ENCODE measurements around the gene KCTD6.

The KCTD6 gene

DNA sequence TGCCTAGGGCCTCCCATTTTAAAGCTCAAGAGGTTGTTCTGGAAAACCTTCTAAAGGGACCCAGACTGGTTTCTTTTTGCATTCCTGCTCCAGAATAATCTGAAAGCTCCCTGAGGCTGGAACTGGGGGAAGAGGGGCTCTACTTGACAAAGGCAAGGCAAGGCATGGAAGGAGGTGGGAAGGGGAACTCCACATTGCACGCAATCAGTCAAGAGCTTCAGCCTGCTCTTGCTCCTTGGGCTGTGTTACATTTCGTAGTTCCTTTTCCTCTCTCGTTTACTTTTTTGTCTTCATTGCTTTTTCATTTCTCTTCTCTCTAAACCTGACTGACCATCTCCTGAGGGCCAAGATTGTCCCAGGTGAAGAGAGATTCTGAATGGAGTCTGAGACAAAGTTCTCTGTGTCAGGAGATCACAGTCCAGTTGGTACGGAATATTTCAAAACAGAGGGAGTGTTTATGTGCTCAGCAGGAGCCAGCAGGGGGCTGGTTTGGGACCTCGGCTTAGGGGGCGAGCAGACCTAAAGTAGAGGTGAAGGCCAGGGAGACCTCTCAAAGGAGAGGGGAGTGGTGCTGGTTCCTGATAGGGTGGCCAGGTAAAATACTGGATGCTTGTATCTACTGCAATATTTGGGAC is 6.0 kb upstream of the KCTD6 start:
- no peak for DNase-seq (ENCODE audit: low spot score)

DNA sequence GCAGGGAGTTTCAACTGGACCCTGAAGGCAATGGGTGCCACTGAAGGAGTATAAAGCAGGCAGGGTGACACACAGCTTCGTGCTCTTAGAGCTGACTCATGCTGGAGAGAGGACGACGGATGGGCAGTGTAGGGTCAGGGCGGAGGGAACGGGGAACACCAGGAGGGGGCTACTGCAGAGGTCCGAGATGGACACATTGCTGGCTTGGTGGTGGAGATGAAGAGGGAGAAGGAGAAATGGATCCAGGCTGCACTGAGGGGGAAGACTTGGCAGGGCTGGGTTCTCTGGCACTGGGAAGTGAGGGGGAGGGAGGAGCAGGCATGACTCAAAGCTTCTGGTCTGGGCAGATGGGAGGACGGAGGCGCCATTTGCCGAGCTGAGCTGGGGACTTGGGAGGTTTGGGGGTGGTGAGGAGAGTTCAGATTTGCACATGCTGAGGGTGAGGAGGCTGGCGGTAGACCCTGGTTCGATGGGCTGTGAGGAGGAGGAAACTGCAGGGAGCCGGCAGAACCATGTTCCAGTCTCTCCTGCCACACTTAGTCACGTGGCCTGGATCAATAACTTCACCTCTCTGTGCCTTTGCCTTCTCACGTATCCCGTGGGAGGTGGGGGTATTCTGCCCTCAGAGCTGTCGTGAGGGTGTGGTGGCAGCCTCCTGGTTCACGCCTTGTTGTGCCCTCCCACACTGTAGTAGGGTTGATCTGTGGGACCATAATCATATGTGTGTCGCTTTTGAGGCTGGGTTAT is 4.6 kb upstream of the KCTD6 start:
- no peak for DNase-seq (ENCODE audit: low spot score)

DNA sequence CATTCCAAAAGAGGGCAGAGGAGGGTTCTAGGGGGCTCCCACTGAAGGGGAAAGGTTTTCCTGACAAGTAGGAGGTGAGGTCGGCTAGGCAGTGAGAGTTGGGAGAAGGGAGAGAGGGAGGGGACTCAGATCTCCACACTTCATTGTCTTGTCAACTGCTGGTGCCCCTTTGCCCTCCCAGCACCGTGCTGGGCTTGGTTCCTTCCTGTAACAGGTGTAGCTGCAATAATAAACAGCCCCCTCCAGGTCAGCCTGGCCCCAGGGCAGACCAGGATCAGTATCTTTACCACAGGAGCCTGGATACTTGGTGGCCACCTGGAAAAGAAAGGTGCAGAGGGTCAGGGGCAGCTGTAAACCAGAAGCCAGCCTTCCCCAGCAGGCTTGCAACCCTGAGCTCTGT is 2.9 kb upstream of the KCTD6 start:
- no peak for DNase-seq (ENCODE audit: low spot score)

DNA sequence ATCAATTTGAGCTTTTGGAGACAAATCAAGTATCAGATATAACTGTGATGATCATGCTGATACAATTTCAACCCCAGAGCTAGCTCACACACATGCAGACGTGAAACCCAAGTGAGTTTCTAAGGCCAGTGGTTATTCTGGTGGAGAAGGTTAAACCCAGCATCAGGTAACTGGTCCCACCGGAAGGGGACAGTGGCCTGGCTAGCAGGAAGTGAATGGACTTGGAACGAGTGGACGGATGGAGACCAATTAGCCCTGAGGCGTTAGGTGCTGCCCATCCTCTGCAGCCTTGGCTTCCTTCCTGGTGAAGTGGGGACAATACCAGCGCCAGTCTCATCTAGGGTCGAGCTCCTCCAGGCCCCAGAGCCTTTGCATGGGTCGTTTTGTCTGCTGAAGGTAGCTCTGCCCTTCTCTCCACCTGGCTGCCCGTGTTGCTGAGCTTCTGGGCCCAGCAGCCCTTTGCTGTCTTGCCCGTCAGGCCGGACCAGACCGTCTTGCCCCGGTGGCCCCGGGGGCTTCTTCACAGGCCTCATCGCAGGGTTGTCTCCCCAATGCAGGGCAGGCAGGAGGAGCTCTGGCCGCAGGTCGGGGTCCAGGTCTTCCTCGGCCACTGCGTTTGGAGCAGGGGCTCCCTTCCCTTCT is 915 bp upstream of the KCTD6 start:
- no peak for DNase-seq (ENCODE audit: low spot score)

DNA sequence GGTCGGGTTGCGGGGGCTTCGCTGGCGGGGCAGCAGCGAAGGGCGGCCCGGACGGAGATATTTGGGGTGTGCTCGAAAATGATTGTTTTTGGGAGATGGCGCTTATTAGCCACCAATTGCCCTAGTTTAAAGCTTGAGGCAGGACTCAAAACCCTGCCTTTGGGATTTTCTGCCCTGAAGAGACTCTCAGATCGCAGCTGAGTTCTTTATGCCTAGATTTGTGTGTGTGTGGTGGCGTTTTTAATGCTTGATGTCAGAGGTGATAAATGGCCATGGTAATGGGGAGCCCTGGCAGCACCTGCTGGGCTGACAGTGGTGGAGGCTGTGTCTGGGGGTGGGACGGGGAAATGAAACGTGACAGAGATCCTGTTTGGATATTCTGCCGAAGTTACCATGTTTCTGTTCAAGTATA is 604 bp downstream of the KCTD6 start:
- peak; percentile 25 for DNase-seq (ENCODE audit: low spot score)

DNA sequence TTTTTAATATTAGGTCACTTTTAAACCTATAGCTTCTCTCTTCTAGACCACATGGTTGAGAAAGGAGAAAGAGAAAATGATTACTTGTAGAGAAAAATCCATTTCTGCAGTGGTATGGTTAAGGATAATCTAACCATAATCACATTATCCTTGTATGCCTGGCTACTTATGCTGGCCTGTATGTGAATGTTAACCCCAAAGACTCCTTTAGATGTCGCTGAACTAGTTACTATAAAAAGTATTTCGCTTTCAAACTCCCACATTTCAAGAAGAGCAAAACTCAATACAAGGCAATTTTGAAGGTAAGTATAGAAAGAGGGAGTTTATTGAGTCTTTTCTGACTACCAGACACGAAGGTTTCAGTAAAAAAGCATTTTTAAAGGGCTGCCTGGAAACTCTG is 2.2 kb downstream of the KCTD6 start:
- no peak for DNase-seq (ENCODE audit: low spot score)

DNA sequence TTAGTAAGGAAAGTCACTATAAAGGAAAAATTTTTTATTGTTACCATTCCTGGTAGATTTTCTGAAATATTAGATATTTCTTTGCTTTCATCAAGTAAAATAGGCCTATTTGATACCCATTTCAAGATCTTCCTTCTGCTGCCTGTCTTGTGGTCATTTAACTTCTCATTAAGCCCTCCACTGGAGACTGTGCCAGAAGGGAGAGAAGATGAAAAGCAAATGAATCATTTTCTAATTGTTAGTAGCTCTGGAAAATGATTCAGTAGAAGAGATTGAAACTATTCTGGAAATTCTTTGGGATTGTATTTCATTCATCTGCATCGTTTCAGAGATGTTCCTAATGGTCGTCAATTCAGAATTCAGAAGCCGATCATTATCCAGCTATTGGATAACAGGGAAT is 3.2 kb downstream of the KCTD6 start:
- DNase-seq (ENCODE audit: low spot score): no peak

DNA sequence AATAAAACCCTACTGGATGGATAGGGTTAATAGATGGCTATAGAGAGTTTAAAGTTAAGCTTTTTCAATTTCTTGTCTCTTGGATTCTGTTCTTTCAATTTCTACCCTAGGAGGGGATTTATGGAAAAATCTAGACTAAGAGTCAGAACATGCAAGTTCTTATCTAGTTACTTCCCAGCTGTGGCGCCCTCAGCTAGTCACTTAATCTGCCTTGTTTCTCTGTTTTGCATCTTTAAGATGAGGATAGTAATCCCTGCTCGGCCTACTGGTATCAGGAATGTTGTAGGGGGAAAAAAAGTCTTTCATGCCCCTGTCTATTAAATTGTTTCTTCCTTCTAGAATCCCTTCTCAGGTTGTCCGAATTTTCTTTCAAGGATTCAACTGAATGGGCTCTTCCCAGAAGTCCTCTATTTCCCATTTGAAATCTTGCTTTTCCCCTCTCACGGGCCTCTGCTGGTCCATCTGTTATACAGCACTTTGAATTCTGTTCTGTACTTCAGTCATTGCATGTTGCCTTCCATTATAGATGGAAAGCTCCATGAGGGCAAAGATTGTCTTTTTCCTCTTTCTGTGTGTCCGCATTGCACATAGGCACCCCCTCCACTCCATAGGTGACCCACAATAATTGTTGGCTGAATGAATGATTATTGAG is 4.4 kb downstream of the KCTD6 start:
- DNase-seq (ENCODE audit: low spot score): no peak

DNA sequence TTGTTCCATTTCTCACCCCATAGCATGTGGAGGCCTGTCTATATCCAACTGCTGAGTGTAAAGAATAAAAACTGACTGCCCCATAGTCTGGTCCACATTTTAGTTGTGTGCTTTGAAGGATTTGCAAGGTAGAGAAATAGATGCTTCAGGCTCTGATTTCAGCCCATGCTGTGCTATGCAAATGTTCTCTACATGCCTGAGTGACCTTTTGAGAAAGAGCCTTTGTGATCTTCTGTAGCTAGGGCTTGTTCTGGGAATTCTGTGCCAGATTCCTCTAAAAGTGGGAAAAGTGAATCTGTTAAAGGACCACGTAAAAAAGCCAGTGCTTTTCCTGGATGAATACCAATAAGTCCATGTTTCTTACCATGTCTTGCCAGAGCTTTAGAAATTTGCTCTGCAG is 5.2 kb downstream of the KCTD6 start:
- no peak for DNase-seq (ENCODE audit: low spot score)

DNA sequence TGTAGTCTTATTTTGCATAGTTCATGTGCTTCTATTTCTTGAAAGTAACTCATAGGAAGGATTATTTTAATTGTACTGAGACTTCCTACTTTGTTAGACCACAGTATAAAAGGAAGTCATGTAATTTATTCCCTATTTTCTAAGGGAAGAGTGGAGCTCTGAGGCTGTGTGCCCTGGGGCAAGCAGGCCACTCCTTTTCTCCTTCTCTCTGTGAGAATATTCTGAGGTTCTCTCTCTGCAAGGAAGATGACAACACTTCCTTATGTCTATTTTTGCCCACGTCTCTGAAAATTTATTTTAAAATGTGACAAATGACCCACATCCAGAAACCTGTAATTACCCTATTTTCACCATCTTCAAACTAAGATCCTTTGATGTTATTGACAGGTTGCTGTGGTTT is 11.0 kb downstream of the KCTD6 start:
- DNase-seq (ENCODE audit: low spot score): no peak

DNA sequence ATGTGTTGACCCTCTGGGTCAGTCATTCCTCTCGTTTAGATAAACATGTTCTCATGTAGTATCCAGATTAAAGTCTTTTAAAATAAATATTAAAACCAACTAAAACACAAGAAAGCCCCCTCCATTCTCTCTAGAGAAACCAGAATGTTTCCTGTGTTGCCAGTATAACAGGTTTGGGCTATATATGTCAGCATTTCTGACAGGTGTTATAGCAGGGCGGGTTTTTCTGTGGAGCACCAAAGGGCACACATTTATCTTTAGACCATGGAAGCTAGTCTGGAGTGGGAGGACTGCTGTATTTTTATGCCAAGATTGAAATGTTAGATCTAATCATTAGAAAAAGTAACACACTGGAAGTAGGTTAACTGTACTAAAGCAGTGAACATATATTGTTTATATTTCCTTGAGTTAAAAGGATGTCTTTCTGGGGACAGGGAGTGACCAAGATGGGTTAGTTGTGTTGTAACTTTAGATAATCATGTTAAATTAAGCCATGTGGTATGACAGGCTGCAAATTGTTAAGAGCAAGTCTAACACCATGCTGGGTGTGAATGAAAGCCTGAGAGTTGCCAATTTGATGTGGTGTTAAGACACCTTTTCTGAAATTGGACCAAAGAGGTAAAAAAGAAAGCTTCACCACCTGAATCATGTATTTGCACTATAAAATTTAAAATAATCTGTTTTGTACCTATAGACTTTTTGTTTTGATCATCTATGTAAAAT is 15.6 kb downstream of the KCTD6 start:
- no peak for DNase-seq (ENCODE audit: low spot score)

DNA sequence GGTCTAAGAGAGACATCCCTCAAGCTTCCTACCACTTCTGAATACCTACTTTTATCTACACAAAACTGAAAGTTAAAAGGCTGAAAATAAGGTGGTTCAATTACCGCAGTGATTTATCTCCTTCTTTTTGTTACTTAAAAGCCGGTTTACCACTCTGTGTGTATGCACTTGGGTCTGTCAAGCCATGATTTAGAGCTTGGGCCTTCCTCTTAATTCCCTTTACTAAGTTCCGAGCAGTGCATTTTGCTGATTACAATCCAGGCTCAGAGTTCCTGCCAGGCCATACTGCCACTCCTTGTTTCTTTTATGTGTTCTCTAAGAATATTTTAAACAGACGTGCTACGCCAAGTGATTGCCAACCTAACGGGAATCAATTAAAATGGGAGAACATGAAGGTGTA is 16.5 kb downstream of the KCTD6 start:
- DNase-seq (ENCODE audit: low spot score): no peak

DNA sequence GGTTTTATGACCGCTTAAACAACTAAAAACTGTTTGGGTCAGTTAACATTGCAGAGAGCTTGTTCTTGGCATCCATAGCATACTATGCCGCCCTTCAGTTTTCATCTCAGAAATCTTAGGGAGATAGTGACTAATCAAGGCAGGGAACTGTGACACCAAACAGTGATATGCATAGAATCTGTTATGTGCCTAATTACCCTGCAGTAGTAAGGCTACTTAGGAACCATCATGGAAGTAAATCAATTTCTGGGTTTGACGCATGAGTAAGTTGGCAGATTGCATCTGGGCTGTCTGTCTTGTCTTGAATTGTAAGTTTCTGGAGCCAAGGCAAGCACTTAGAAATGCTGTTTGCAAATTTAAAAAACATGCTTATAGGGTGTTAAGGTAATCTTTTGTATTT is 22.5 kb downstream of the KCTD6 start:
- DNase-seq (ENCODE audit: low spot score): no peak

DNA sequence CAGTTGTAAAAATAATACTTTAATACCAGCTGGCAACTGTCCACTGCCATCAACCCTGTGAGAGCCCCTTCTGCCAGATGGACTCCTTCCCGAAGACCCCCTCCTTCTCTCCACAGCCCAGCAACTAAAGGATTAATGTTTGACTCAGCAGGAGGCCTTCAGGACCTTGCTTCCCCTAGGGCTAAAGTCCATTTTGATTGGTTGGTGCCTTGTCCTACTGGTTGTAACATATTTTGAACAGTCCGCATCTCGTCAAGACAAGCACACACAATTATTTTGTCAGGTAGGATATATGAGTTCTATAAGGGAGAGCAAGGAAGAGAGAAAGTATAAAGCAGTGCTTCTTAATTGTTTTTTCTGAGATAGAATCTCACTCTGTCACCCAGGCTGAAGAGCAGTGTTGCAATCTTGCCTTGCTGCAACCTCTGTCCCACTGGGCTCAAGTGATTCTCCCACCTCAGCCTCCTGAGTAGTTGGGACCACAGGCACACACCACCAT is 26.4 kb downstream of the KCTD6 start:
- DNase-seq (ENCODE audit: low spot score): no peak

DNA sequence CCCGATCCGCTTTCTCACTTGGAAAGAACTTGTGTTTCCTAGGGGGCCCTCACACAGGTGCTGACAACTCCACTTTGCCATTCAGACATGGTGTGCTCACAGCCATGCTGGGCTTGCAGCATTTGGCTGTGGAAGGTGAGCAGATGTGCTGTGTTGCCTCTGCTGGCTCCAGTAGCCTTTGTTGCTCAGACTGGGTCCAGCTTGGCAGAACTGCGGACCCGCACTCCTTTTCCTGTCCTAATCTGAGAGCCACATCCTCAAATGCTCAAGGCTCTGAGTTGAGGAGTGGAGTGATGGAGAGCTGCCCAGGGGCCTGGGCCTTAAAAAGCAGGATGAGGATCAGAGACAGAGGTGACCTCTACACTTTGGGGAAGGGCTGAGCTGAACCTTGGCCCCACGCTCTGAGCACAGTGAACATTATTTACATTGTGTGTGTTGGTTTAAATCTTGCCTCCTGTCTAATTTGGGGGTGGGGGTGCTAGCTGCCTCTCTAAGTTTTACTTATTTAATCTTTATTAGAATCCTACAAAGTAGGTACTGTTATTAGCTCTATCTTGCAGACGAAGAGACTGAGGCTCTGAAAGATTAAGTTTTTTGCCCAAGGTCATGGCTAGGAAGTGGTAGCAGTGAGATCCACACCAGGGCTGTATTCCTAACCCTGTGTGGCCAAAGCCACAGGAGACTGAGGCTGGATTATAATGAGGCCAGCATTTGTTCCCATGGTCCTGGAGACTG is 27.9 kb downstream of the KCTD6 start:
- no peak for DNase-seq (ENCODE audit: low spot score)

DNA sequence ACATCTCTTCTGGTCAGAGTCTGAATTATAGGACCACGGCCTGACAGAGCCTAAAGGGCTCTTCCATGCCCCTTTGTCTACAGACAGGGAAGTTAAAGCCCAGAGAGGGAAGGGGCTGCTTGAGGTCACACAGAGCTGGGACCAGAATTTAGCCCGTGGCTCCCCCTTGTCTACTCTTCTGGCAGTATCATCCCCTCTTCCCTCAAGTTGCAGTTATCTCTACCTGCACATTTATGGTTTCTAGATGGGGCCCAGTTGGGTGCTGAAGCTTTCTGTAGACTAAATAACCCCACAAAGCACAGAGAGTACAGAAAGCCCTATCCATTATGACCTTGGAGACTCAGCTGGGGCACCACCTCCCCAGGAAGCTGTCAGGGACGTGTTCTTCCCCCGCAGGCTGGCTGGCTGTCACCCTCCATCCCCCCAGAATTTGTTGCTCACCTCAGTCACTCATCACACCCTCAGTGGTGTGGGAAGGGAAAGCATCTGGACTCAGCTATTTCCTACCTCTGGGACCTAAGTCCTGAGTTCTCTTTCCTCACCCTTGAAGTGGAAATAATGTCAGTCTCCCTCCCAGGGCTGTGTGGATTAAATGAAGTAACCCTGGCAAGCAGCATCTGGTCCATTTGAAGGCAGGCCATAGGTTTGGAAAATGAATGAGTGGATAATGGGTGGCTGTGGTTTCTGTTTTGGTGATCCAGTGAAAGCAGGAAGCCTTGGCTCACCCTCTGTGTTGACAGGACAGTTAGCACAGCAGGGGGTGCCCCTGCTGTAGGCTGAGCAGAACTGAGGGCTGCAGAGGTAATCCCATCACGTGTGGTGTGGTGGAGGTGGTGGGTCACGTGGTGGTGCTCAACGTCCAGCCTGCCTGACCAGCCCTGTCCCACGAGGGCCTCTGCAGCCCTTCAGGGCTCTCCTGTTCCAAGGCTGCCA is 28.8 kb downstream of the KCTD6 start:
- DNase-seq (ENCODE audit: low spot score): no peak

DNA sequence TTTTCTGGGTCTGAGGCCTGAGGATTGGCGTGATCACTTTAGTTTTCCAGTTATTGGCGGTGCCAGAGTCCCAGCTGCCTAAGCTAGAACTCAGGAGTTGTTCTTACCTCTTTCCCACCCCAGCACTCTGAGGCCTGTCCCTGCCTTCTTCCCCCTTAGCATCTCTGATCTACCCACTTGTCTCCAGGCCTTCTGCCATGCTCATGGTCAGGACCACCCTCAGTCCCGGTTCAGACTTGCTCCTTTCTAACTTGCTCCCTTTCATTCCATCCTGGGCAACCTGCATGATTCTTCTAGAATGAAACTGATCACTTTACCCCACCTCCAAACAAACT is 29.4 kb downstream of the KCTD6 start:
- no peak for DNase-seq (ENCODE audit: low spot score)

DNA sequence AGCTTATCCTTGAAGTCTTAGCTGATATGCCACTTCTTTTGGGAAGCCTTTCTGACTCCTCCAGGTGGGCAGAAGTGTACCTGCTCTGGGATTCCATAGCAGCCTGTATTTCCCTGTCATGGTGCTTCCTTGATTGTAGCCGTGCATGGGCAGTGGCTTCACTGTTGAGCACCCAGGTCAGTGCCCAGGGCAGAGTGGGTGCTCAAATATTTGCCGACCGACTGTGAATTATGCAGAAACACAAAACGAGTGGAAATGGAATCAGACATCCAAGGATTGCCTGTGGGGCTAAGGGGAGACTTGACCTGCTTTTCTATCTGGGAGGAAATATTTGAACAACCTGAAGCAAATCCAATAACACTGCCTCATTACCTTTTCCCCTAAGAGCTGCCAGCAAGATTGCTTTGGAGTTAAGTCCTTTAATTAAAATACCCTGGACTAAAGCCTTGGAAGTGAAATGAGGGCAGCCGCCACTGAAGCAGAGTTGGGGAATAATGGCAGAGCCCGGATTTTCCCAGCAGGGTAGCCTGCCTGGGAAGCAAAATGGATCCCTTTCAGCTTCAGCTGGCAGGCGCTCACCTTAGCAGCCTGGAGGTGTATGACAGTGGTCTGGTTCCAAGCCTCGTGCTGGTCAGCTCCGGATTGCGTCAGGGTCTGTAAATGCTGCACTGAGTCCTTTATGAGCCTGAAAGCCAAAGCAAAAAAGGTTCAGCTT is 30.2 kb downstream of the KCTD6 start:
- DNase-seq (ENCODE audit: low spot score): no peak

DNA sequence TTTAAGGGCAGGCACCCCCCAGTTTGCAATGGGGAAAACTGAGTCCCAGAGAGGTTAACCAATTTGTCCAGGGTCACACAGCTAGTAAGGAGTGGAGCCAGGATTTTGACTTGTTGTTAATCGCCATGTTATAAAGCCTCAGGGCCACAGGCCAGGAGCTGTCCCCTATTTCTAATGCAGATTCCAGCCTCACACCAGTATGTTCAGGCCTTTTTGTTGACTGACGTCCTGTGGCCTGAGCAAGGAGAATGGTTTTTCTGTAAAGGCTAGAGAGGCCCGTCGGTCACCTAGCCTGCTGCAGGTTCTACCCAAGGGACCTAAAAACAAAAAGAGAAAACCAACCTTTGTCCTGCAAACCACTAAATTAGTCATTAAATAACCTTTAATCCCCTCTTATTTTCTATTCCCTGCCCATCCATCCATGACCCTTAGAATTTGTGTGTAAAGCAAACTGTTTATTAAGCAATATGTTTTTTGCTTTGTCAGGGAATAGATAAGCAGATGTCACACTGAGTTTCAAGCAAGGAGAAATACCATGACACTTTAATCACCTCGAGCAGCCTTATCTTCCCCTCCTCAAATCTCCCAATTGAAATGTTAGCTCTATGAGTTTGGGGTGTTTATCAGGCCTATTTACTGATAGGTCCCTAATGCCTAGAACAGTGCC is 31.0 kb downstream of the KCTD6 start:
- DNase-seq (ENCODE audit: low spot score): no peak

Measured in activated CD4-positive, alpha-beta T cell treated with anti-CD3 and anti-CD28 coated beads, Interleukin-2, Interleukin-4, amounts not matched to agents 100 ng/mL and 50 ng/mL, durations not matched to agents 16 hours and 8 hours (primary cell).